Fibroblast of lung (primary cell): ENCODE results near the gene KCNQ1OT1.

Source experiments
- CTCF ChIP-seq, 2 donors: IDR thresholded peaks in 1 of 2; conservative IDR thresholded peaks in 1 of 2; 1 replicate in 1 of 2; 2 replicates in 1 of 2; pipeline ENCODE4 v1.5.1; 2011 to 2012; ENCODE audit warnings: low read length in 2 of 2, control low read depth in 1 of 2, inconsistent platforms in 1 of 2, low read depth in 1 of 2, mild to moderate bottlenecking in 1 of 2
- EZH2 ChIP-seq: IDR thresholded peaks from 2 replicates; pipeline ENCODE4 v1.5.1; 2012; ENCODE audit warnings: low read length, control low read depth, mild to moderate bottlenecking; ENCODE audit errors: missing control alignments

DNA sequence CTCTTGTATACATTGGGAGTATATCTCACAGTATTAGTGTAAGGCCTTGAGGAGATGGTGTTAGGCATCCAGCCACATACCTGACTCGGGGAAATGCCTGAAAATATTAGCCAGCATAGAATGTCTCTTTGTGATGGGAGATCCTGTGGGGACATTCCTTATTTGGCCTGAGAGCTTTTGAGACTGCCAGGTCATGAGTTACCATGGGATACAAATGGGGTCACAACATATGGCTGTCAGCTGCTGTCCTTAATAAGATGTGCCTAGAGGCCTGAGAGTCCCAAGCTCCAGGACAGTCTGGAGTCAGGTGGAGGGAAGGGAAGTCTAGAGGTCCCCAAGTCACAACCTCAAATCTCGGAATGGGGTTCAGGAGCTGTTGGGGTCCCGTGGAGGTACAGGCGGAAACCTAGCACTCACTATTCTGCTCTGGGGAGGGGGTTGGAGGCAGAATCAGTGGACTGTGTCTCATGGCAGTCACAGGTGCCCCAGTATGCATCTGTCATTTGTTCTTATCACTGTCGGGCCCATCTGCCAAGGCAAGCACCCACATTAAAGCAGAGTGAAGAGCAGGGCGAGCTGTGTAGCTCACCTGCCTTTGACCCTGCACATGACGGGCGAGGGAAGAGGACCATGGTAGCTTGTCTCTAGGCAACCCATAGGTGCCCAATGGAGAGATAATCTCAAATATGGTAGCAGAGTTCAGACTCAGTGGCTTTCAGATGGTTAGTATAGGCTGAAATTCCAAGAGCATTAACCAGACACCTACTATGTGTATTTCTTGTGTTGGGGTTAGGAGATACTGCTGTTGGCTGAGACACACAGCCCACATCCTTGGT lies 29.9 kb downstream of the KCNQ1OT1 start:
- TF ChIP-seq CTCF (conservative IDR thresholded peaks at IDR 0.05 in 1 of 2, IDR thresholded peaks at IDR 0.05 in 1 of 2; ENCODE audit: low read depth in 1 of 2, low read length in 2 of 2) (no peak), EZH2 (no peak)
